ENCODE measurements around the gene ANKRD13C. TPM values are rescaled to one million over a fixed set of nuclear protein-coding genes. Genes with fewer than 3 reads are reported as not detected.

The ANKRD13C gene
- total RNA-seq, 6 experiments from 2014 or later = 6.4 to 8.9 (median 7.3) TPM

DNA sequence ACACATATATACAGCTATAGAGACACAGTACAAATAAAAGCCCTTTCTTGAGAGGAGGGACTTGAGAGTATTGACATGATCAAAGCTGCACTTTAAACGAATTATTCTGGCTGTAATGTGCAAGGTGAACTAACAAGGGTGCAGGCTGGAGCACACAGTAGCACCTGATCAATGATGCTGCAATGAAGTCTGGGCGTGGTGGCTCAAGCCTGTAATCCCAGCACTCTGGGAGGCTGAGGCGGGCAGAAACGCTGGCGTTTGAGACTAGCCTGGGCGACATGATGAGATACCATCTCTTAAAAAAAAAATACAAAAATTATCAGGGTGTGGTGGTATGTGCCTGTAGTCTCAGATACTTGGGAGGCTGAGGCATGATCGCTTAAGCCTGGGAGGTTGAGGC, 42.5 kb upstream of the ANKRD13C start:
- TF ChIP-seq POLR2A (IDR thresholded peaks at IDR 0.05) = no peak
- no peak for TF ChIP-seq CTCF (IDR thresholded peaks at IDR 0.05)
- Histone ChIP-seq H3K27ac (no peak overlapping the region), H3K4me1 (no peaks in the 10 kb centered on the region), H3K4me3 (no peak overlapping the region), H3K36me3 (no peaks in the 10 kb centered on the region), H3K27me3 (no peaks in the 10 kb centered on the region), H3K9me3 (no peaks in the 10 kb centered on the region)
- DNase-seq (no peak), ATAC-seq (no peak)
- 74% methylated on average over 7 of the region's 7 CpGs for WGBS (ENCODE audit: insufficient coverage, low coverage, low lambda C conversion rate, missing lambda C conversion rate)
- intact Hi-C loops (cut with DNase I) = no loop called here

DNA sequence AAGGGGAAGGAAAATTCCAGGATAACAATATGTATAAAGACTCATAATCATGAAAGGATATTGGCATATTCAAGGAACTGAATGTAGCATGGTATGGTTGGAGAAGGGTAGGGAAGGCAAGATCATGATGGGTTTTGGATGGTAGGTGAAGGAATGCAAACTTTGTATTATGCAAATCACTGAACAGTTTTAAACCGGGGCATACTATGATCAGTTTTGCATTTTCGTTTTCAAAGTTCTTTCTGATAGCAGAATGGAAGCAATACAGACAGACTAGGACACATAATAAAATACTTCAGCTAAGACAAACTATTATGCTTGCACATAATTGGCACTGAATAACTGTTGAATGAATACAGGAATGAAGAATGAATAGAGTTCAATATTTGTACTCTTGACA, 42.1 kb upstream of the ANKRD13C start:
- no peaks in the 10 kb centered on the region for H3K27me3 ChIP-seq
- no peak for TF ChIP-seq POLR2A (IDR thresholded peaks at IDR 0.05)
- no peaks in the 10 kb centered on the region for H3K36me3 ChIP-seq
- no peak for ATAC-seq
- DNase-seq = no peak
- H3K27ac ChIP-seq = no peak overlapping the region
- H3K4me3 ChIP-seq = no peak overlapping the region
- intact Hi-C loops (cut with DNase I) = no loop called here
- 42% methylated on average over 2 of the region's 2 CpGs for WGBS (ENCODE audit: insufficient coverage, low coverage, low lambda C conversion rate, missing lambda C conversion rate)
- no peaks in the 10 kb centered on the region for H3K4me1 ChIP-seq
- no peaks in the 10 kb centered on the region for H3K9me3 ChIP-seq

- DNase-seq (no peak), ATAC-seq (no peak)
- intact Hi-C loops (cut with DNase I) = no loop called here
- Histone ChIP-seq H3K27me3 (no peaks in the 10 kb centered on the region), H3K9me3 (no peaks in the 10 kb centered on the region), H3K4me3 (no peak overlapping the region), H3K4me1 (no peaks in the 10 kb centered on the region), H3K27ac (no peak overlapping the region), H3K36me3 (no peaks in the 10 kb centered on the region)
- TF ChIP-seq POLR2A (IDR thresholded peaks at IDR 0.05) (no peak), CTCF (IDR thresholded peaks at IDR 0.05) (no peak)
These were observed 38.1 kb upstream of the ANKRD13C start for GRCh38 chr1:70392626-70393025.

GRCh38 chr1:70387507-70387906, 33.0 kb upstream of the ANKRD13C start:
- Histone ChIP-seq H3K4me3 (no peak overlapping the region), H3K36me3 (no peaks in the 10 kb centered on the region), H3K4me1 (no peaks in the 10 kb centered on the region), H3K27me3 (no peaks in the 10 kb centered on the region), H3K9me3 (no peaks in the 10 kb centered on the region), H3K27ac (no peak overlapping the region)
- intact Hi-C loops (cut with DNase I) = no loop called here
- ATAC-seq (no peak), DNase-seq (no peak)
- no peak for TF ChIP-seq POLR2A (IDR thresholded peaks at IDR 0.05)
- TF ChIP-seq CTCF (IDR thresholded peaks at IDR 0.05) = no peak
- no CpG with 5 or more reads among the region's 5 CpGs for WGBS (ENCODE audit: insufficient coverage, low coverage, low lambda C conversion rate, missing lambda C conversion rate)

GRCh38 chr1:70386121-70386520, 31.6 kb upstream of the ANKRD13C start:
- intact Hi-C loops (cut with DNase I) = no loop called here
- H3K36me3 ChIP-seq = no peaks in the 10 kb centered on the region
- DNase-seq = no peak
- H3K27ac ChIP-seq = no peak overlapping the region
- no peaks in the 10 kb centered on the region for H3K9me3 ChIP-seq
- H3K27me3 ChIP-seq = no peaks in the 10 kb centered on the region
- TF ChIP-seq CTCF (IDR thresholded peaks at IDR 0.05) (no peak), POLR2A (IDR thresholded peaks at IDR 0.05) (no peak)
- ATAC-seq = no peak
- no peak overlapping the region for H3K4me3 ChIP-seq
- WGBS (ENCODE audit: insufficient coverage, low coverage, low lambda C conversion rate, missing lambda C conversion rate) = 97% methylated on average over 2 of the region's 2 CpGs
- no peaks in the 10 kb centered on the region for H3K4me1 ChIP-seq

Measured in right lobe of liver (tissue), 6 donors.